Amygdala (tissue), 56 donors: ENCODE measurements around the gene RBM43.
"Not testable (repeated sequence)": the region's sequence is repeated elsewhere in the genome, so short reads cannot be mapped to it uniquely, and the experiment has no call there.

ENCODE experiments used
- DNase-seq, 56 donors: peaks; one replicate each; lab custom pipeline; 2025; lab: John Stamatoyannopoulos, UW

Gene RBM43

GRCh38 chr2:151269798-151270568 is 8.3 kb upstream of the RBM43 start:
- DNase-seq: no peak

GRCh38 chr2:151268085-151268484 is 6.4 kb upstream of the RBM43 start:
- no peak for DNase-seq

- DNase-seq: no peak
Observed at GRCh38 chr2:151267537-151267936, 5.9 kb upstream of the RBM43 start.

- DNase-seq: no peak
Observed at GRCh38 chr2:151265991-151266390, 4.3 kb upstream of the RBM43 start.

- no peak for DNase-seq
Observed at GRCh38 chr2:151264157-151264825, 2.6 kb upstream of the RBM43 start.

GRCh38 chr2:151262629-151263028 is 966 bp upstream of the RBM43 start:
- no peak for DNase-seq

- DNase-seq: no peak
Observed at GRCh38 chr2:151261977-151262291, 271 bp upstream of the RBM43 start.

- DNase-seq: peak in 1 of 56 donors; percentile 20
Observed at GRCh38 chr2:151260573-151261230, 961 bp downstream of the RBM43 start.

- DNase-seq: no peak
Observed at GRCh38 chr2:151258121-151258520, 3.5 kb downstream of the RBM43 start.

- no peak for DNase-seq
Observed at GRCh38 chr2:151252646-151253045, 9.0 kb downstream of the RBM43 start.

- DNase-seq: no peak
Observed at GRCh38 chr2:151251012-151251411, 10.7 kb downstream of the RBM43 start.

GRCh38 chr2:151247432-151247831 is 14.2 kb downstream of the RBM43 start:
- no peak for DNase-seq

GRCh38 chr2:151246152-151246551 is 15.5 kb downstream of the RBM43 start:
- no peak for DNase-seq

GRCh38 chr2:151243468-151243867 is 18.2 kb downstream of the RBM43 start:
- no peak for DNase-seq

- DNase-seq: no peak
Observed at GRCh38 chr2:151241224-151241623, 20.4 kb downstream of the RBM43 start.

GRCh38 chr2:151240433-151240832 is 21.2 kb downstream of the RBM43 start:
- DNase-seq: no peak

- no peak for DNase-seq
Observed at GRCh38 chr2:151239624-151240023, 22.0 kb downstream of the RBM43 start.

GRCh38 chr2:151238527-151239487 is 22.9 kb downstream of the RBM43 start:
- DNase-seq: peak in 35 of 56 donors; percentile 0 to 62 (median 13)

GRCh38 chr2:151237422-151238025 is 24.1 kb downstream of the RBM43 start:
- DNase-seq: no peak

- not testable (repeated sequence) for DNase-seq
Observed at GRCh38 chr2:151233760-151234159, 27.9 kb downstream of the RBM43 start.
